ENCODE data around the gene VAV1.

VAV1 gene

DNA sequence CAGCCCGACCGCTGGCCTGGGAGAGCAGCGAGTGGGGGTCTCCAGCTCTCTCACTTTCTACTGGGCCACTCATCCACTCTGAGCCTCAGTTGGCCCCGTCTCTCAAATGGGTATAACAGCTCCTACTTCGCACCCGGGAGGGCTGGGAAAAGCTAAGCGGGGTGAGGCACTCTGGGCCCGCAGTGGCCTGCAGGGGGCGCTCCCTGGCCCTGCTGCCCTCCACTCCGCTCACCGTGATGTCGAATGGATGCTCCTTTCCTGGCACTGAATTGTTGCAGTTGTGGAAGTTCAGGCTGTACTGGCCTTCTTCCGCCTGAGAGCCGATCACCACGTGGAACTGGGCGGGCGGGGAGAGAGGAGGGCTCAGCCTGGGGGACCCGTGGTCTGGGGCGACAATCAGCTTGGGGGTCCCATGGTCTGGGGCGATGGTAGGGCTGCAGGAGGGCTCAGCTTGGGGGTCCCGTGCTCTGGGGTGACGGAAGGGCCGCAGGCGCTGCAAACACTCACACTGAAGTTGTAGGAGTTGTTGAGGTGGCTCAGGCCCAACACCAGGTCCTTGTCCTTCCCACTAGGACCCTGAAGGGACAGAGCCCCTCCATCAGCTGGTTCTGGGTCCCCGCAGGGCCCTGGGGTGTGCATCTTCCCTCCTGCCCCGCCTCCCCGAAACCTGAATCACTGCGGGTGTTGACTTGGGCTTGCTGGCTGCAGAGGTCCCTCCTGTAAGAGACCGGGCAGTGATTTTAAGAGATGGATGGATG is 39.0 kb upstream of the VAV1 start:
- H3K4me1 ChIP-seq (ENCODE audit: control insufficient read depth, insufficient read depth, low read length), result peaks cover 20% of the 10 kb centered on the region
- no peak overlapping the region for H3K4me3 ChIP-seq (ENCODE audit: low read length)
- no peak overlapping the region for H3K27ac ChIP-seq (ENCODE audit: low read depth, low read length)
- no peaks in the 10 kb centered on the region for H3K27me3 ChIP-seq (ENCODE audit: control insufficient read depth, insufficient read depth, low read length)
- H3K9ac ChIP-seq (ENCODE audit: low read length), result no peak overlapping the region
- peaks cover 4% of the 10 kb centered on the region for H3K36me3 ChIP-seq (ENCODE audit: control insufficient read depth, insufficient read depth, low read length)

DNA sequence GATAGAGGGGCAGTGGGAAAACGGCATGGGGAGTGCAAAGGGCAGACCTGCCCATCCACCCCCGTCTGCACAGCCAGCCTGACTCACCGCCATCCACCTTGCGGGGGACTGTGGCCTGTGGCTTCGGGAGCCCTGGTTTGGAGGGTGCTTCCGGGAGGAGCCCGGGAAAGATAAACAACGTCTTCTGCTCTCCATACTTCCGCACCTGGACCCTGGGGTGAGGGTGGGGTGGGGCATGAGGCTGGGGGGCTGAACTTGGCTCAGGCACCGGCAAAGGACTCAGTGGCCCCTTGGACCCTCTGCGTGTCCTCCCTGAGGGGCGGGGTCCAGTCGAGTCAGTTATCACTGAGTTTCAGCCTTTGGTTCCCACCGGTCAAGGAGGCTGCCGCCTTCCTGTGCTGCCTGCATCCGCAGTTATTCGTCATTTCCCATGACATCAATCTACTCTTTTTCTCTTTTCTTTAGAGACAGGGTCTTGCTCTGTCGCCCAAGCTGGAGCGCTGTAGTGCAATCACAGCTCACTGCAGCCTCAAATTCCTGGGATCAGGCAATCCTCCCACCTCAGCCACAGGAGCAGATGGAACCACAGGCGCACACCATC is 38.3 kb upstream of the VAV1 start:
- peaks cover 27% of the 10 kb centered on the region for H3K4me1 ChIP-seq (ENCODE audit: control insufficient read depth, insufficient read depth, low read length)
- H3K27ac ChIP-seq (ENCODE audit: low read depth, low read length), result no peak overlapping the region
- no peak overlapping the region for H3K9ac ChIP-seq (ENCODE audit: low read length)
- no peak overlapping the region for H3K4me3 ChIP-seq (ENCODE audit: low read length)
- peaks cover 4% of the 10 kb centered on the region for H3K36me3 ChIP-seq (ENCODE audit: control insufficient read depth, insufficient read depth, low read length)
- H3K27me3 ChIP-seq (ENCODE audit: control insufficient read depth, insufficient read depth, low read length), result no peaks in the 10 kb centered on the region

DNA sequence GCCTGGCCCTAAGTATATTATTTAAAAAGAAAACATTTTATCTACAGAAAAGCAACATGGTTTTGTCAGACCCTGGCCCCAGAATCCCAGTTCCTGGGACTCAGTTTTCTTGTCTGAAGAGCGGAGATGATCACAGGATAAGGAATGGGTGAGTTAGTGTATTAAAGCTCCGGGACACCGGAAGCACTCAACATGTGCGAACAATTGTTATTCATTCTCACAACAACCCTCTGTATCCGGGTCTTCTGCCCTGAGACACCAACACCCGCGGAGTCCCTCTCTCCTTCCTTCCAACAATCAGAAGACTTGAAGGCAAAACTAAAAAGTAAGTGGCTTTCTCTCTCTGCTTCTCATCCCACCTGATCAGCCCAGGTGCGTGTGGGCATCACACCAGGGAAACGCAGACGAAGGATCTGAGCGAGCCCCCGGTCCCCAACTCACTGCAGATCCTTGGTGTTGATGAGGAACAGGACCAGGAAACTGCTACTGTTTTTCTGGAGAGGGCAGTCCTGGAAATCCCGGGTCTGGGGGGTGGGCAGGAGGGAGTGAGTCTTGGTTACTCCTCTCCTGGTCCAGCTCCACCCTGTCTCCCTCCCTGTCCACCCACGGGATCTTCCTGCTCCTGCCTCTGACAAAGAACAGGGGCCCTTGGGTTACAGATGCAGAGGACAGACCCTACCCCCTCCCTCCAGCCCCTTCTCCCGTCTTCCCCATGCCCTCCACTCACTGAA is 37.2 kb upstream of the VAV1 start:
- Histone ChIP-seq H3K27ac (ENCODE audit: low read depth, low read length) (peak overlapping the region; percentile 99), H3K4me1 (ENCODE audit: control insufficient read depth, insufficient read depth, low read length) (peaks cover 27% of the 10 kb centered on the region), H3K9ac (ENCODE audit: low read length) (no peak overlapping the region), H3K36me3 (ENCODE audit: control insufficient read depth, insufficient read depth, low read length) (peaks cover 4% of the 10 kb centered on the region), H3K27me3 (ENCODE audit: control insufficient read depth, insufficient read depth, low read length) (no peaks in the 10 kb centered on the region), H3K4me3 (ENCODE audit: low read length) (no peak overlapping the region)

DNA sequence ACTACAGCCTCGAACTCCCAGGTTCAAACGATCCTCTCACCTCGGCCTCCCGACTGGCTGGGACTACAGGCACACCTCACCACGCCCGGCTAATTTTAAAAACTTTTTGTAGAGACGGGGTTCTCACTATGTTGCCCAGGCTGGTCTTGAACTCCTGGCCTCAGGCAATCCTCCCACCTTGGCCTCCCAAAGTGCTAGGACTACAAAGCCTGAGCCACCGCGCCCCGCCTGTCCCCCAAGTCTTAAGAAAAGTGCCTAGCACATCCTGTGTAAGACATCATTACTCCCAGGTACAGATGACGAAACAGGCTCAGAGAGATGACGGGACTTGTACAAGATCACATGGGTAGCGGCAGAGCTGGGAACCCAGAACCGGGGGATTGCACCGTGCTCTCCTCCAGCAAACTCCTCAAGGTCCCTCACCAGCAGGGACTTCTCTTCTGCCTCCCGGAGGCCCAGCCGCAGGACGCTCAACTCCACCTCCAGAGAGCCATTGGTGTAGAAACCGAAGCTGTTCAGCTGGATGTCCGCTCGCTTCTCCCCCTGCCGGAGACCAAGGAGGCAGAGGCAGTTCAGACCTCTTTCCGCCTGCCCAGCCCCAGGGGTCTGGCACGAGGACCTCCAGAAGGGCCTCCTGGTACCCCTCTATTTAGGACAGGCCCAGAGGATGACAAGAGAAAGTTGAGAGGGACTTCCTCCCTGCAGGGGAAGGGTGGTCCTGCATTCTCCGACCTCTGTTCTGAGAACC is 36.2 kb upstream of the VAV1 start:
- Histone ChIP-seq H3K36me3 (ENCODE audit: control insufficient read depth, insufficient read depth, low read length) (peaks cover 4% of the 10 kb centered on the region), H3K4me1 (ENCODE audit: control insufficient read depth, insufficient read depth, low read length) (peaks cover 32% of the 10 kb centered on the region), H3K9ac (ENCODE audit: low read length) (peak overlapping the region; percentile 81), H3K27me3 (ENCODE audit: control insufficient read depth, insufficient read depth, low read length) (no peaks in the 10 kb centered on the region), H3K4me3 (ENCODE audit: low read length) (peak overlapping the region; percentile 74), H3K27ac (ENCODE audit: low read depth, low read length) (peak overlapping the region; percentile 99)

DNA sequence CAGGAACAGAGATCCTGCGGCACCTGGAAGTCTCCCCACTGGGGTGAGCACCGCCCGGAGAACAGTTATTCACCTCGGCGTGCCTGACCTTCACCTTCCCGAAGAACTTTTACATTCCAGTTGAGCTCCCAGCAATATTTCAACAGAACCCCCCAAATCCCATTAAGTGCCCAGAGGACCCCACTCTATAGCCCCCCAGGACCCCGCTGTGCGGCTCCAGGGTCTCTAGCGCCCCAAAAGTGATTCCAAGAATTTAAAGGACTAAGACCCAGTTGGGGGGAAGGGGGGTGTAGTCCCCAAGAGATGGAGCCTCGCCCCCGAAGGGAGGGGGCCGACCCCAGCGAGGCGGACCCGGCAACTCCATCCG is 35.6 kb upstream of the VAV1 start:
- Histone ChIP-seq H3K9ac (ENCODE audit: low read length) (peak overlapping the region; percentile 56), H3K4me1 (ENCODE audit: control insufficient read depth, insufficient read depth, low read length) (peaks cover 32% of the 10 kb centered on the region), H3K27ac (ENCODE audit: low read depth, low read length) (peak overlapping the region; percentile 99), H3K4me3 (ENCODE audit: low read length) (peak overlapping the region; percentile 74), H3K36me3 (ENCODE audit: control insufficient read depth, insufficient read depth, low read length) (peaks cover 4% of the 10 kb centered on the region), H3K27me3 (ENCODE audit: control insufficient read depth, insufficient read depth, low read length) (no peaks in the 10 kb centered on the region)

DNA sequence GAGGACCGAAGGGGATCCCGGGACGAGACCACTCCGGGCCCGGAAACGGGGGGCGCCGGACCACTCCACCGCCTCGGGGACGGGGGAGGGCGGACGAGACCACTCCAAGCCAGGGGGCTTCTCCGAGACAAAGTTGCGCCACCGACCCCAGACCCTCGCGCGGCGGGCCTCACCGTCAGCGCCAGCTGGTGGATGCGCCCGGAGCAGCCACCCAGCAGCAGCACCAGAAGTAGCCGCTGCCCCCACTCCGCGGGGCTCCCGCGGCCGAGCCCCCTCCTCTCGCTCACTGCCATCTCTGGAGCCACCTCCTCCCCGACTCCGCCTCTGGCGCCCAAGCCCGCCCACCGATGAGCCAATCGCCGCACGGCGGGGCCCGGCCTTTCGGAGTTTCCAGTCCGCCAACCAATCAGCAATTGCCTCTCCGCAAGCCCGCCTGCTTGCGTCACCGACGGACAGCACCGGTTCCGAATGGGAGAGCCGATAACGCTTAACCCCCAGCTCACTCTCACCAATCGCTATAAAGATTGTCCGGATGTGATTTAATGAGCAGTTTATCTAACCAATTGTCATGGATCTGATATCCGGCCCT is 35.1 kb upstream of the VAV1 start, which contains the start of gene GPR108:
GPR108 (minus strand) TSS at position 297 of the 589 bp plus-strand sequence; CDS start at position 293, 4 bp downstream.
- H3K36me3 ChIP-seq (ENCODE audit: control insufficient read depth, insufficient read depth, low read length), result peaks cover 4% of the 10 kb centered on the region
- no peaks in the 10 kb centered on the region for H3K27me3 ChIP-seq (ENCODE audit: control insufficient read depth, insufficient read depth, low read length)
- H3K9ac ChIP-seq (ENCODE audit: low read length), result peak within 1 kb of the TSS; percentile 81
- H3K27ac ChIP-seq (ENCODE audit: low read depth, low read length), result peak within 1 kb of the TSS; percentile 99
- H3K4me3 ChIP-seq (ENCODE audit: low read length), result peak within 1 kb of the TSS; percentile 74
- H3K4me1 ChIP-seq (ENCODE audit: control insufficient read depth, insufficient read depth, low read length), result peaks cover 32% of the 10 kb centered on the region

DNA sequence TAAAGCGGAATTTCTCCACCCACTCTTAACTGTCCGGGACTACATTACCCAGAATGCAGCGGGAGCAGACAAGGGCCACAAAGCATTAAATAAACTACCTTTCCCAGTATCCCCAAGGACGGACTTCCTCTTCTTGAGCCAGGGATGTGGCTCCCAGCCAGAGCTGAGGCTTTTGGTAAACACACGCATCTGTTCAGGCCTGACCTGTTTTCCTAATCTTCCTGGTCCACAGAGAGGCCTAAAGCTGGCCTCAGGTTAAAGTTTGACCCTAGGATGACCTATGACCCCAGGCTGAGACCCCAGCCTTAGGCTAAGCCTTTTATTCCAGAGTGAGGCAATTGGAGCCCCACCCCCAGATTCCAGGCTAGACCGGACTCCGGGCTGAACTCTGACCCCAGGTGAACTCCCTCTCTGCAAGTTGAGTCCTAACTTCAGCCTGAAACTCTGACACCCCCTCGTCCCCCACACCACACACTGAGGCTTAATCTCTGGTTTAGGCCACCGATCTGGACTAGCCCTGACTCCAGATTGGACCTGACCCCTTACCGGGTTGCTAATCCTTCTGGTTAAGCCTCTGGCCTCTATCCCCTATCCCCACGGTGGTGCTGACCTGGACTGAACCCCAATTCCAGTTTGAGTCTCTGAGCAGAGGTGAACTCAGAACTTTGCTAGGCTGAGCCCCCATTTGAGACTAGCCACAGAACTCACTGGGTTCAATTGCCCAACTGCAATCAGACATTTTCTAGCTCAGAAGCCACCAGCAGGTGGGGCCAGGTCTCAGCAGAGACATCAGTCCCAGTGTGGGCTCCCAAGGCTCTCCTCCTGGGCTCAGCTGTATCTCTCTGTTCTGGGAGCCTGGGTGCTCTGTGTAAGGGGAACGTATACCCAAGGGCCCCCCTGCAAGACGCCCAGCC is 34.4 kb upstream of the VAV1 start:
- peaks cover 2% of the 10 kb centered on the region for H3K36me3 ChIP-seq (ENCODE audit: control insufficient read depth, insufficient read depth, low read length)

DNA sequence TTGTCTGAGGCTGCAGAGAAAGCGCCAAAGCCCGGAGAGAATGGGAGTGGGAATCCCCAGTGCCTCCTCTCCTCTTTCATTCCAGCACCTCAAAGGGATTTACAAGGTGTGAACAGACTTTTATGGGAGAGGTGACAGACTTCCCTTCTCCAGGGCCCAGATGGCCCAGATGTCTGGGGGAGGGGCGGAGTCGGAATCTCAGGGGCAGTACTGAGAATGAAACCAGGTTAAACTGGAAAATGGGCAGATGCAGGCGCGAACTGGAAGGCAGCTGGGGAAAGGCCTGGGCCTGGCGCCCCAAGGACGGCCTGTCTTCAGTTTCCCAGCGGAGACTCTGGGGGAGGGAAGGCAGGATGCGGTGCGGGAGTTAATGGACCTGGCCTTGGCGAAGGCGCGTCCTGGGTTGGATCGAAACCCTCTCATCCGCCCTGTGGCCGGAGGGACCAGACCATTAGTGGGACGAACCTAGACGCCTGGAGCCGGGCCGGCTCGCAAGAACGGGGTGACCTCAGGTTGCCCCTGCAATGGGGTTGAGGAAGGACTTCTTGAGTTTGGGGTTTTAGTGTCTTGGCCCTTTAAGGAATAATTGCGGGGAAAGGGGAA is 33.6 kb upstream of the VAV1 start:
- Histone ChIP-seq H3K4me1 (ENCODE audit: control insufficient read depth, insufficient read depth, low read length) (peaks cover 33% of the 10 kb centered on the region), H3K36me3 (ENCODE audit: control insufficient read depth, insufficient read depth, low read length) (peaks cover 2% of the 10 kb centered on the region), H3K9ac (ENCODE audit: low read length) (peak overlapping the region; percentile 57), H3K4me3 (ENCODE audit: low read length) (peak overlapping the region; percentile 64), H3K27ac (ENCODE audit: low read depth, low read length) (peak overlapping the region; percentile 82), H3K27me3 (ENCODE audit: control insufficient read depth, insufficient read depth, low read length) (no peaks in the 10 kb centered on the region)

More for the DNA sequence above, 34.4 kb upstream of the VAV1 start:
- Histone ChIP-seq H3K4me1 (ENCODE audit: control insufficient read depth, insufficient read depth, low read length) (peaks cover 32% of the 10 kb centered on the region), H3K27ac (ENCODE audit: low read depth, low read length) (peak overlapping the region; percentile 82), H3K27me3 (ENCODE audit: control insufficient read depth, insufficient read depth, low read length) (no peaks in the 10 kb centered on the region), H3K9ac (ENCODE audit: low read length) (peak overlapping the region; percentile 18), H3K4me3 (ENCODE audit: low read length) (peak overlapping the region; percentile 64)

DNA sequence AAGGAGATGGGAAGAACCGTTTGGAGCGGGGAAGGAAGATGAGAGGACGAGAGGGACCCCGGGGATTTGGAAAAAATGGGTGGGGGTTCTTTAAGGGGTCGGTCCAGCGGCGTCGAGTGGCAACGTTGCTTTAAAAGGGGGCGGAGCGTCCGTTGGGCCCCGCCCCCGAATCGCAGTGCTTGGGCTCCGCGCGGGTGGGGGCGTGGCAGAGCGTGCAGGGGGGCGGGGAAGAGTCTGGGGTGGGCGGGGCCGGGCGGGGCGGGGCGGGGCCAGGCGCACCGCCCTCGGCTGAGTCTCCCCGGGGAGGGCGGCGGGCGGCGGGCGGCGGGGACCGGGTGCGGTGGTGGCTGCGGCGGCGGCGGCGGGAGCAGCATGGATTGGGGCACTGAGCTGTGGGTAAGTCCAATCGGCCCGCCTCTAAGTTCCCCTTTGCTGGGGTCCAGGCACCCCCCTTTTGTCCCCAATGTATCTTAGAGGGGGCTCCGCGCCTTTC is 33.1 kb upstream of the VAV1 start, which contains the start of gene TRIP10:
TRIP10 (plus strand) TSS at position 291 of the 493 bp plus-strand sequence; CDS start at position 373, 82 bp downstream.
- Histone ChIP-seq H3K9ac (ENCODE audit: low read length) (peak within 1 kb of the TSS; percentile 85), H3K4me3 (ENCODE audit: low read length) (peak within 1 kb of the TSS; percentile 73), H3K4me1 (ENCODE audit: control insufficient read depth, insufficient read depth, low read length) (peaks cover 38% of the 10 kb centered on the region), H3K36me3 (ENCODE audit: control insufficient read depth, insufficient read depth, low read length) (peaks cover 2% of the 10 kb centered on the region), H3K27me3 (ENCODE audit: control insufficient read depth, insufficient read depth, low read length) (no peaks in the 10 kb centered on the region), H3K27ac (ENCODE audit: low read depth, low read length) (peak within 1 kb of the TSS; percentile 84)

DNA sequence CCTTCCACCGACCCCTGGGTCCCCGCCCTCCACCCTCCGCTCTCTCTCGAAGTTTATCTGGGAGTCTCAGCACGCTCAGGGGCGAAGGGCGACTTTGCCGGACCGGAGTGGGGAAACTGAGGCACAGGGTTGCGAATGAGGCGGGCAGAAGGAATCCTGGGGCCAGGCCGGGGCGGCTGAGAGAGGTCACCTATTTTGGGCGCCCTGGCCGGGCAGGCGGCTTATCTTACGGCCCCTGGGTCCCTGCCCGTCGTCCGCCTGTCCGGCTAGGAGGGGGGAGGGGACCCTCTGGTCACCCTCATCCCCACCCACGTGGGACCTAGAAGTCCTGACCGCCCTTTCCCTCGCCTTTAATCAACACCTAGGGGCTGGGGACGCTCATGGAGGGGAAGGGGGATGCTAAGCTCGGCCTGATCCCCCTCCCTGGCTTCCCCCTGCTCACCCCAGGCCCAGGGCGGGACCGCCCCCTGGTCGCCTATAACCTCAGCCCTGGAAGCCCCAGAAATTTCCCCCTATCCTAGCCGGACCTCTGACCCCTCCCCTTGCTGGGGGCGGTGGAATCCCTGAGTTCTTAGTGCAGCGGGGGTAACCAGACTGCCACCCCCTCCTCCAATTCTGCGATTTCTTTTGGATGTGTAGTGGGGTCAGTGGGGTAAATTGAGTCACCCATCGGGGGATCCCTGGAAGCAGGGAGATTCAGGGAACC is 32.5 kb upstream of the VAV1 start:
- peaks cover 42% of the 10 kb centered on the region for H3K4me1 ChIP-seq (ENCODE audit: control insufficient read depth, insufficient read depth, low read length)

More for the DNA sequence above, 32.5 kb upstream of the VAV1 start:
- H3K27ac ChIP-seq (ENCODE audit: low read depth, low read length), result peak overlapping the region; percentile 84
- H3K27me3 ChIP-seq (ENCODE audit: control insufficient read depth, insufficient read depth, low read length), result no peaks in the 10 kb centered on the region
- H3K36me3 ChIP-seq (ENCODE audit: control insufficient read depth, insufficient read depth, low read length), result peaks cover 2% of the 10 kb centered on the region
- H3K4me3 ChIP-seq (ENCODE audit: low read length), result peak overlapping the region; percentile 73
- H3K9ac ChIP-seq (ENCODE audit: low read length), result peak overlapping the region; percentile 85
